OCI-LY3 (cell line): ENCODE measurements around the gene KCTD5.
"Not testable (repeated sequence)": the region's sequence is repeated elsewhere in the genome, so short reads cannot be mapped to it uniquely, and the experiment has no call there.

Experiments used
- H2AFZ ChIP-seq: fragments of 200-600, 300-600 bp; shearing (Covaris generic); 2 replicates; pipeline ENCODE4 v1.6.0; 2014; ENCODE audit warnings: antibody characterized with exemption, low read depth, low read length
- H3K27ac ChIP-seq: fragments of 200-600, 300-600 bp; sonication (generic); 2 replicates; pipeline ENCODE4 v1.5.1; 2014; ENCODE audit warnings: mild to moderate bottlenecking, low read length, moderate library complexity, mixed read lengths
- H3K27me3 ChIP-seq: fragments of 200-600, 300-600 bp; sonication (generic); 2 replicates; pipeline ENCODE4 v1.6.1; 2014; ENCODE audit warnings: low read depth, low read length, mixed read lengths
- H3K36me3 ChIP-seq: fragments of 200-600, 300-600 bp; sonication (generic); replicated peaks from 2 replicates; pipeline ENCODE3; 2014; ENCODE audit warnings: low read depth, low read length, mixed read lengths
- H3K4me1 ChIP-seq: fragments of 300-600, 200-600 bp; sonication (generic); 2 replicates; pipeline ENCODE4 v1.6.1; 2014; ENCODE audit warnings: low read length, mixed read lengths
- H3K4me2 ChIP-seq: fragments of 200-600, 300-600 bp; sonication (generic); 2 replicates; pipeline ENCODE4 v1.6.1; 2014; ENCODE audit warnings: low read length, mixed read lengths
- H3K4me3 ChIP-seq: fragments of 300-600, 200-600 bp; sonication (generic); 2 replicates; pipeline ENCODE4 v1.5.1; 2014; ENCODE audit warnings: antibody characterized with exemption, mild to moderate bottlenecking, low read length, moderate library complexity
- H3K79me2 ChIP-seq: fragments of 300-600, 200-600 bp; shearing (Covaris generic); 2 replicates; pipeline ENCODE4 v1.6.1; 2014; ENCODE audit warnings: mild to moderate bottlenecking, low read length, mixed read lengths
- H3K9ac ChIP-seq: fragments of 300-600, 200-600 bp; shearing (Covaris generic); 2 replicates; pipeline ENCODE4 v1.6.0; 2014; ENCODE audit warnings: mild to moderate bottlenecking, low read length, moderate library complexity
- H3K9me3 ChIP-seq: fragments of 200-600, 300-600 bp; shearing (Covaris generic); 2 replicates; pipeline ENCODE4 v1.6.1; 2014; ENCODE audit warnings: low read length, mixed read lengths; ENCODE audit not compliant: insufficient read depth
- H4K20me1 ChIP-seq: fragments of 200-600, 300-600 bp; sonication (generic); 2 replicates; pipeline ENCODE4 v1.6.1; 2016; ENCODE audit warnings: low read length, mixed read lengths; ENCODE audit not compliant: insufficient read depth
- EZH2phosphoT487 ChIP-seq: fragments of 200-600 bp; shearing (Covaris generic); IDR thresholded peaks from 2 replicates; pipeline ENCODE4 v1.6.1; 2018; ENCODE audit warnings: antibody characterized with exemption, mixed run types, low read depth
- TF ChIP-seq, protein P1 (sequence below): fragments of 200-600, 300-600 bp; sonication (generic); IDR thresholded peaks from 2 replicates; pipeline ENCODE4 v1.5.1; 2014; ENCODE audit warnings: antibody characterized with exemption, low read length, low read depth

Gene KCTD5

DNA sequence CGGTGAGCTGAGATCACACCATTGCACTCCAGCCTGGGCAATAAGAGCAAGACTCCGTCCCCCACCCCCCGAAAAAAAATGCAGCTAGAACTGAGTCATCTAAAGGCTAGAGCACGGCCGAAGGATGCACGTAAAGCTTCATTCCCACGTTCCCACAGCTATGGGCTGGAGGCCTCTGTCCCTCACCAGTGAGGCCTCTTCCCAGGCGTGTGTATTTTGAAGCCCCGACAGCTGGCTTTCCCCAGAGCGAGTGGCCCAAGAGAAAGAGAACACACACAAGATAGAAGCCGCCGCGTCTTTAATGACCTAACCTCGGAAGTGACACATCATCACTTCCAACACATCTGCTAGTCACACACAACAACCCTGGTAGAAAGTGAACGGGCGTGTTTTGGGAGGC lies 6.6 kb upstream of the KCTD5 start:
- Histone ChIP-seq H3K4me2 (no peak overlapping the region), H4K20me1 (0 out of 2 replicates have a peak, but pooled peaks cover 4% of the 10 kb centered on the region), H3K9me3 (no peaks in the 10 kb centered on the region), H3K4me1 (peaks cover 17% of the 10 kb centered on the region), H3K79me2 (peaks cover 11% of the 10 kb centered on the region), H2AFZ (no peak overlapping the region), H3K36me3 (no peaks in the 10 kb centered on the region), H3K9ac (no peak overlapping the region), H3K27ac (no peak overlapping the region), H3K27me3 (no peaks in the 10 kb centered on the region), H3K4me3 (no peak overlapping the region)
- TF ChIP-seq, protein P1, sequence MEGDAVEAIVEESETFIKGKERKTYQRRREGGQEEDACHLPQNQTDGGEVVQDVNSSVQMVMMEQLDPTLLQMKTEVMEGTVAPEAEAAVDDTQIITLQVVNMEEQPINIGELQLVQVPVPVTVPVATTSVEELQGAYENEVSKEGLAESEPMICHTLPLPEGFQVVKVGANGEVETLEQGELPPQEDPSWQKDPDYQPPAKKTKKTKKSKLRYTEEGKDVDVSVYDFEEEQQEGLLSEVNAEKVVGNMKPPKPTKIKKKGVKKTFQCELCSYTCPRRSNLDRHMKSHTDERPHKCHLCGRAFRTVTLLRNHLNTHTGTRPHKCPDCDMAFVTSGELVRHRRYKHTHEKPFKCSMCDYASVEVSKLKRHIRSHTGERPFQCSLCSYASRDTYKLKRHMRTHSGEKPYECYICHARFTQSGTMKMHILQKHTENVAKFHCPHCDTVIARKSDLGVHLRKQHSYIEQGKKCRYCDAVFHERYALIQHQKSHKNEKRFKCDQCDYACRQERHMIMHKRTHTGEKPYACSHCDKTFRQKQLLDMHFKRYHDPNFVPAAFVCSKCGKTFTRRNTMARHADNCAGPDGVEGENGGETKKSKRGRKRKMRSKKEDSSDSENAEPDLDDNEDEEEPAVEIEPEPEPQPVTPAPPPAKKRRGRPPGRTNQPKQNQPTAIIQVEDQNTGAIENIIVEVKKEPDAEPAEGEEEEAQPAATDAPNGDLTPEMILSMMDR = no peak
- TF ChIP-seq EZH2phosphoT487 = no peak

DNA sequence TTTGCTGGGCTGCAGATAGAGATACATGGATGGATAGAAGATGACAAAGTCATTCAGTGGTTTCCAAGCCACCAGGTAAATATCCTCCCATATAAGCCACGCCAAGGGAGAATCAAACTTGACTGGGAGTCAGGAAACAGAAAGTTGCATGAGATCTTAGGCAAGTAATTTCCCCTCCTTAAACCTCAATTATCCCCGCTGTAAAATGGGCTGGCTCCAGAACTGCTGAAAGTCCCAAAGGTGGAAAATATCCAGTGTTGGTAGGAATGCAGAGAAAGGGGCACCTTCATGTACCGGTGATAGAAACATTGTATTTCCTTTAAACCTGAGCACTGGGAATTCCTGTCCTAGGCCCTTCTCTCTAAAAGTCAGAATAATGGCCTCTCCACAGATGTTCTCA lies 5.4 kb upstream of the KCTD5 start:
- not testable (repeated sequence) for H4K20me1 ChIP-seq, H3K27me3 ChIP-seq, H3K9me3 ChIP-seq, H3K27ac ChIP-seq, H2AFZ ChIP-seq, H3K4me2 ChIP-seq, H3K4me3 ChIP-seq, H3K36me3 ChIP-seq, H3K9ac ChIP-seq
- H3K4me1 ChIP-seq = peaks cover 12% of the 10 kb centered on the region
- H3K79me2 ChIP-seq = peaks cover 19% of the 10 kb centered on the region

DNA sequence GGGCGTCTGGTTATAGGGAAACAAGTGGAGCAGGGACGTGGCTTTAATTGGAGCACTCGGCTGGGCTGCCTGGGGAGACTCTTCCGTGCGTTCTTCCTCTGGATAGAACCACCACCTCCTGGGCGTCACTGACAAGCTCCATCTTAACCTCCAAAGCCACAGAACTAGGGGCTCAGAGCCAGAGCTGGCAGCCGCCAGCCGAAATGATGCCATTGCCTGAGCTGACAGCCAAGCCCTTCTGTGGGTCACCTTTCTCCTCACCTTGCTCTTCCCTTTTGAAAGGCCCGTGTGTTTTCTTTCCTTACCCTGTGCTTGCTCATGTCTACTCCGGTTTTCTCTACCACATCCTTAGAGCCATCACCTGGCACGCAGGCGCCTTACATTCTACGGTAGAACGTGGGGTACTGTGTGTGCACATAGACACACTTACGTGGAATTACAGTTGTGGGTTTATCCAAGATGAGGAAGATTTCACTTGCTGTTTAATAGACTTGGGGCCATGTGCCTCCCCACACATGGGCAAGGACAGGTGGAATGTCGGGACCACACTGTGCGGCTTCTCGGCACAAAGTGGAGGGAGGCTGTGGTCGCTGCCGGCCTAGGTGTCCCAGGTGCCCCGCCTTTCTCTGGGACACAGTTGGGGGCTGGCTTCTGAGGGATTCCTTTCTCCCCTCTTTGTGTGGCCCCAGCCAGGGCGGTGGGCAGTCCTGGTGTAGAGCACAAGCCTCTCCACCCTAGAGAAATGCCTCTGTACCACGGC lies 3.9 kb upstream of the KCTD5 start:
- not testable (repeated sequence) for H3K36me3 ChIP-seq, H4K20me1 ChIP-seq, H3K9ac ChIP-seq, H3K4me2 ChIP-seq, H2AFZ ChIP-seq, H3K27ac ChIP-seq, H3K27me3 ChIP-seq, H3K4me3 ChIP-seq, H3K9me3 ChIP-seq, H3K4me1 ChIP-seq
- H3K79me2 ChIP-seq = peaks cover 25% of the 10 kb centered on the region

DNA sequence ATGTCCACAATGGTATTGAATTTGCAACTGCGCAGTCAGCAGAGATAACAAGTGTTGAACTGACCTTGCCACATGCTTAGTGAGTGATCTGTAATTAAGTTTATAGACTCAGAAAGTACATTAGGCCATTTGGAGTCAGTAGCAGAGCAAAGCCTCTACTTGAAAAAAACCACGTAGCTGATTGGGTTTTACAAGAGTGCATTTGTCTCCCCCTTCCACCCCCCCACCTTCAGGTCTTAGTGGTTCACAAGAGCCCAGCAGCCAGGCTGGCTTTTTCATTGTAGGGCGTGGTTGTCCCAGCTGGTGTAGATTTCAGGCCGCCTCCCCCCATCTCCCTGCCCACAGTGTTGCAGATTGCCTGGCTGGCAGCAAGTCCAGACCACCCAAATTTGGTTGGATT lies 2.4 kb upstream of the KCTD5 start:
- not testable (repeated sequence) for H3K9ac ChIP-seq, H2AFZ ChIP-seq, H3K4me3 ChIP-seq, H3K36me3 ChIP-seq, H3K4me2 ChIP-seq, H3K27ac ChIP-seq, H4K20me1 ChIP-seq, H3K27me3 ChIP-seq, H3K9me3 ChIP-seq
- H3K79me2 ChIP-seq = peaks cover 39% of the 10 kb centered on the region
- H3K4me1 ChIP-seq = peaks cover 12% of the 10 kb centered on the region

DNA sequence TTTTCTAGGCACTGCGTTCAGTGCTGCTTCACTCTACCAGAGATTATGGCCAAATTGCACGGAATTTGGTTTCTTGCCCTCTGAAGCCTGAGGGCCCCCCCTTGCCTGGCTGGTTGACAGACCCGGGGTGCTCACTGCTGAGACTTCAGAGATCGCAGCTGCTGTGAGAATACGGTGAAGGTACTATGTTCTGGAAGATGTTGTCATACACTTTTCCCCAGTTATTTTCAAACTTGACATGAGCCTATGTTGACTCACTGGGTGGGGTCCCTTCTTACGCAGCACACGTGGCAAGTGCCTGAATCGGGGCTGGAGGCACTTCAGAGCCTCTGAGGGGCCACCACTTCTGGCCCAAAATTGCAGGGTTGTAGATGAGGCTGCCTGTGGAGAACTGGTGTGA lies 2.0 kb upstream of the KCTD5 start:
- not testable (repeated sequence) for H2AFZ ChIP-seq, H3K9me3 ChIP-seq, H4K20me1 ChIP-seq, H3K4me3 ChIP-seq, H3K27me3 ChIP-seq, H3K36me3 ChIP-seq, H3K9ac ChIP-seq, H3K27ac ChIP-seq, H3K4me2 ChIP-seq
- Histone ChIP-seq H3K4me1 (peaks cover 13% of the 10 kb centered on the region), H3K79me2 (peaks cover 40% of the 10 kb centered on the region)

DNA sequence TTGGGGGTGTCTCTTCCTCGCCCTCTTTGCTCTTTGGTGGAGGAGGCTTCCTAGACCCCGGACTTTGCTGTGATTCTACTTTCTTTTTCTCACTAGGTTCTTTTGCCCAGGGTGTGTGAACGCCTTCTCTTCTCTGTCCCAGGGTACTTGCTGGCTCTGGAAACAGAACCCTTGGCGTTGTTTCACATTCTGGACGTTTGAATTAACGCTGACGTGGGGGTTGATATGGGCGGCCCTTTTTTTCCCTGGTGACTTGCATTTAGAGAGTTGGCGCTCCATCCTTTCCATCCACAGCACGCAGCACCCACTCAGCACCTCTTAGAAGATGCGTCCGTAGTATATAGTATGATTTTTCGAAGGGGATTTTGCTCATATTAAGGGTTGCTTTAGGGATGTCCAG lies 718 bp downstream of the KCTD5 start:
- Histone ChIP-seq H3K4me3 (peak overlapping the region; percentile 84), H3K4me2 (peak overlapping the region; percentile 61), H3K4me1 (peaks cover 30% of the 10 kb centered on the region), H4K20me1 (peaks cover 12% of the 10 kb centered on the region), H3K79me2 (peaks cover 55% of the 10 kb centered on the region), H3K9ac (peak overlapping the region; percentile 92), H3K27ac (peak overlapping the region; percentile 62)
- H3K9me3 ChIP-seq, H2AFZ ChIP-seq, H3K27me3 ChIP-seq, H3K36me3 ChIP-seq: not testable (repeated sequence)

DNA sequence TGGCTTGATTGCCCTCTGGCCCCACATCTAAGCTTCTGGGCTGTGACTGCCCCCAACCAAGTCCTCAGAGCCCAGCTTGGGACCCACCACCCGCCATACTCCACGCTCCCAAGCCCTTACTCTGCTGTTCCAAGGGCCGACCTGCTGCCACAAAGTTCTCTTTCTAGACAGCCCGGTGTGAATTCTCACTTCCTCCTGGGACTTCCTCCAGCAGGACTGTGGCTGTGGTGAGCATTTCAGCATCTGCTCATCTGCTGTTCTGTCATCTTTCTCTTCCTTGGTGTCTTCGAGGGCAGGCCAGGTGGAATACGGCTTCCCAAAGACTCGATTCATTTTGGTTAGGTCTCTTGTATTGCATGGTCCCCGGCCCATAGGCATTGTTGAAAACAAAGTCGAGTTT lies 3.8 kb downstream of the KCTD5 start:
- Histone ChIP-seq H3K36me3 (peaks cover 10% of the 10 kb centered on the region), H3K4me1 (peaks cover 36% of the 10 kb centered on the region), H3K79me2 (peaks cover 71% of the 10 kb centered on the region), H3K27ac (peak overlapping the region; percentile 77), H4K20me1 (peaks cover 26% of the 10 kb centered on the region)
- not testable (repeated sequence) for H3K9me3 ChIP-seq, H3K4me2 ChIP-seq, H2AFZ ChIP-seq, H3K27me3 ChIP-seq, H3K9ac ChIP-seq, H3K4me3 ChIP-seq
